ENCODE results near the gene FOXO3B. TPM values are rescaled to one million over a fixed set of nuclear protein-coding genes. Genes with fewer than 3 reads are reported as not detected.
A peak's percentile ranks its signal among the peaks of the same experiment; 100 is the strongest.
"Not testable (repeated sequence)": the region's sequence is repeated elsewhere in the genome, so short reads cannot be mapped to it uniquely, and the experiment has no call there.

Gene FOXO3B
- total and polyA plus RNA-seq, 2 donors (not counting 1 experiment from before 2014, with no cell fraction given) = 1.8 to 7.1 TPM

DNA sequence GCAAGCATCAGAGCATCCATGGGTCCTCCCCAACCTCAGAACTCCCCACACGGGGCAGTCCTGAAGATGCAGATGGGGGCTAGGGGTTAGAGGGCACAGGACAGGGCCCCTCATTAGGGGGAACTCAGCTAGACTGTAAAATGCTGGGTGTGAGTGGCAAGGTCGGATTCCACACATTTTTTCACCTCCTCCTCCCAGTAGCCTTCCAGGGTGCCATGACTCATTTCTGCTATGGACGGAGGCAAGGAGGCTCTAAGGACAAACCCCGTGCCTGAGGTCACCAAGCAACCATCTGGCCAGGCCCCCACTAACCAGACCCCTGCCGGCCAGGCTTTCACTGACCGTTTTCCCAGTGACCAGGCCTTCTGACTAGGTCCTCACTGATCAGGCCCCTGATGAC is 39.0 kb downstream of the FOXO3B start:
- H3K4me2 ChIP-seq (replicated peaks; ENCODE audit: low read depth, low read length, poor library complexity, severe bottlenecking); H3K27me3 ChIP-seq (replicated peaks in 1 of 4; ENCODE audit: control extremely low read depth in 1 of 4, control insufficient read depth in 3 of 4, insufficient read depth in 4 of 4, low read length in 3 of 4); H3K9me3 ChIP-seq (ENCODE audit: control extremely low read depth in 1 of 3, control insufficient read depth in 2 of 3, insufficient read depth in 1 of 3, low read length in 2 of 3); H3K36me3 ChIP-seq (replicated peaks in 1 of 2; ENCODE audit: control extremely low read depth in 1 of 2, control insufficient read depth in 1 of 2, extremely low read depth in 1 of 2, insufficient read depth in 2 of 2, low read length in 1 of 2); H3K27ac Mint-ChIP-seq; DNase-seq; CTCF ChIA-PET; H3K79me2 ChIP-seq (ENCODE audit: control insufficient read depth, insufficient read depth, low read length); H3K4me3 Mint-ChIP-seq; H3K4me3 ChIP-seq (ENCODE audit: control extremely low read depth in 1 of 5, extremely low read depth in 1 of 5, insufficient read depth in 1 of 5, low read depth in 2 of 5, low read length in 4 of 5); H3K4me1 Mint-ChIP-seq; H3K9me3 Mint-ChIP-seq (ENCODE audit: insufficient read depth); POLR2A ChIA-PET; ATAC-seq (ENCODE audit: low read depth); H3K9ac ChIP-seq (ENCODE audit: low read length); H3K27me3 Mint-ChIP-seq; H3K4me1 ChIP-seq (ENCODE audit: control insufficient read depth in 2 of 2, insufficient read depth in 2 of 2, low read length in 2 of 2); H3K27ac ChIP-seq (ENCODE audit: low read length in 2 of 2); H2AFZ ChIP-seq (ENCODE audit: insufficient read depth, low read depth, low read length, poor library complexity, severe bottlenecking); intact Hi-C loops (cut with micrococcal nuclease); H4K20me1 ChIP-seq (ENCODE audit: control insufficient read depth, insufficient read depth, low read length, poor library complexity, severe bottlenecking): not testable (repeated sequence)
- WGBS (ENCODE audit: insufficient coverage) = no CpG with 5 or more reads among the region's 6 CpGs

DNA sequence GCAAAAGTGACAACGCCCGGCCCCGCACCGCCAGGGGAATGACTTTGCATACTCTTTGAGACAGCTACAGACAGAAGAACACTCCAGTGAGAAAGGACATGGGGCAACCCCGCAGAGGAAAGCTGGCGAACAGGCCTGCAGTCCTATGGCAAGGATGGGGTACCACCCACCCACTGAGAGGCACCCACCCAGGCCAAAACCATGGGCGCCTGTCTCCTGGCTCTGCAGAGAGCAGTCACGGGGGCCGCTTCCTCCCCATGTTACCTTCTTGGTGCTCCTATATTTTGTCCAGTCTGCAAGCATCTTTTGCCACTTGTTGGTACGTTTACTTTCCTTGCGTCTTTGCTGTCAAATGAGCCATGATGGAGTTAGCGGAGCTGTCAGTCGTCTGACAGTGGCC is 43.8 kb downstream of the FOXO3B start:
- H3K4me3 ChIP-seq (ENCODE audit: control extremely low read depth in 1 of 5, extremely low read depth in 1 of 5, insufficient read depth in 1 of 5, low read depth in 2 of 5, low read length in 4 of 5); H3K4me2 ChIP-seq (replicated peaks; ENCODE audit: low read depth, low read length, poor library complexity, severe bottlenecking); POLR2A ChIA-PET; ATAC-seq (ENCODE audit: low read depth); H3K36me3 ChIP-seq (replicated peaks in 1 of 2; ENCODE audit: control extremely low read depth in 1 of 2, control insufficient read depth in 1 of 2, extremely low read depth in 1 of 2, insufficient read depth in 2 of 2, low read length in 1 of 2); H3K79me2 ChIP-seq (ENCODE audit: control insufficient read depth, insufficient read depth, low read length); H3K27ac Mint-ChIP-seq; H3K4me3 Mint-ChIP-seq; H3K9me3 Mint-ChIP-seq (ENCODE audit: insufficient read depth); H3K27ac ChIP-seq (ENCODE audit: low read length in 2 of 2); H3K9ac ChIP-seq (ENCODE audit: low read length); H2AFZ ChIP-seq (ENCODE audit: insufficient read depth, low read depth, low read length, poor library complexity, severe bottlenecking); H3K27me3 ChIP-seq (replicated peaks in 1 of 4; ENCODE audit: control extremely low read depth in 1 of 4, control insufficient read depth in 3 of 4, insufficient read depth in 4 of 4, low read length in 3 of 4); H3K4me1 Mint-ChIP-seq; H3K4me1 ChIP-seq (ENCODE audit: control insufficient read depth in 2 of 2, insufficient read depth in 2 of 2, low read length in 2 of 2); H4K20me1 ChIP-seq (ENCODE audit: control insufficient read depth, insufficient read depth, low read length, poor library complexity, severe bottlenecking); intact Hi-C loops (cut with micrococcal nuclease); DNase-seq; H3K9me3 ChIP-seq (ENCODE audit: control extremely low read depth in 1 of 3, control insufficient read depth in 2 of 3, insufficient read depth in 1 of 3, low read length in 2 of 3): not testable (repeated sequence)
- peaks cover 16% of the 10 kb centered on the region for H3K27me3 Mint-ChIP-seq
- 89% methylated on average over 4 of the region's 13 CpGs for WGBS (ENCODE audit: insufficient coverage)
- CTCF ChIA-PET = interaction anchor here (1.3 kb wide), 1 partner anchor 13 kb away, joined by 4 read pairs; no protein-coding TSS in a partner anchor

DNA sequence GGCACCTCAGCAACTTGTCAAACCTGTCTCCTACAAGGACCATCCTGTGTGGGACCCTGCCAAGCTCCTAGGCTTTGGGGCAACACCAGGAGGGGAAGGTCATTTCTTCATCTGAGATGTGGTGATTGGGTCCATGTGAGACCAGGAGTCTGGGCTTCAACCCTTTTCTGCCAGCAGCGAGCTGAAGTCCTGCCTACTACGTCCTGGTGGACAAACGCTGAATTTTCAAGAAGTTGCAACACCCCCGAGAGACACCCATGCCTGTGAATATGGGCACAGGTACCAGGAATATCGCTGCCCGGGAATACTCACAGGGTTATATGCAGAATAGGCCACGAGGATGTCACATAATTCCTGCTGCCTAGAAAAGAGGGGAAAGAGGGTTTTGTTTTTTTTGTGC is 45.9 kb downstream of the FOXO3B start:
- H3K9ac ChIP-seq (ENCODE audit: low read length); H3K4me1 ChIP-seq (ENCODE audit: control insufficient read depth in 2 of 2, insufficient read depth in 2 of 2, low read length in 2 of 2); H3K27me3 ChIP-seq (replicated peaks in 1 of 4; ENCODE audit: control extremely low read depth in 1 of 4, control insufficient read depth in 3 of 4, insufficient read depth in 4 of 4, low read length in 3 of 4); H3K4me1 Mint-ChIP-seq; H3K9me3 Mint-ChIP-seq (ENCODE audit: insufficient read depth); CTCF ChIA-PET; ATAC-seq (ENCODE audit: low read depth); H3K9me3 ChIP-seq (ENCODE audit: control extremely low read depth in 1 of 3, control insufficient read depth in 2 of 3, insufficient read depth in 1 of 3, low read length in 2 of 3); H3K79me2 ChIP-seq (ENCODE audit: control insufficient read depth, insufficient read depth, low read length); intact Hi-C loops (cut with micrococcal nuclease); H3K27ac ChIP-seq (ENCODE audit: low read length in 2 of 2); H2AFZ ChIP-seq (ENCODE audit: insufficient read depth, low read depth, low read length, poor library complexity, severe bottlenecking); H3K27ac Mint-ChIP-seq; H3K4me2 ChIP-seq (replicated peaks; ENCODE audit: low read depth, low read length, poor library complexity, severe bottlenecking); POLR2A ChIA-PET; H3K36me3 ChIP-seq (replicated peaks in 1 of 2; ENCODE audit: control extremely low read depth in 1 of 2, control insufficient read depth in 1 of 2, extremely low read depth in 1 of 2, insufficient read depth in 2 of 2, low read length in 1 of 2); H3K4me3 Mint-ChIP-seq; H3K4me3 ChIP-seq (ENCODE audit: control extremely low read depth in 1 of 5, extremely low read depth in 1 of 5, insufficient read depth in 1 of 5, low read depth in 2 of 5, low read length in 4 of 5); H4K20me1 ChIP-seq (ENCODE audit: control insufficient read depth, insufficient read depth, low read length, poor library complexity, severe bottlenecking): not testable (repeated sequence)
- 71% methylated on average over 7 of the region's 7 CpGs for WGBS (ENCODE audit: insufficient coverage)
- peaks cover 16% of the 10 kb centered on the region for H3K27me3 Mint-ChIP-seq
- peak; percentile 11 for DNase-seq

DNA sequence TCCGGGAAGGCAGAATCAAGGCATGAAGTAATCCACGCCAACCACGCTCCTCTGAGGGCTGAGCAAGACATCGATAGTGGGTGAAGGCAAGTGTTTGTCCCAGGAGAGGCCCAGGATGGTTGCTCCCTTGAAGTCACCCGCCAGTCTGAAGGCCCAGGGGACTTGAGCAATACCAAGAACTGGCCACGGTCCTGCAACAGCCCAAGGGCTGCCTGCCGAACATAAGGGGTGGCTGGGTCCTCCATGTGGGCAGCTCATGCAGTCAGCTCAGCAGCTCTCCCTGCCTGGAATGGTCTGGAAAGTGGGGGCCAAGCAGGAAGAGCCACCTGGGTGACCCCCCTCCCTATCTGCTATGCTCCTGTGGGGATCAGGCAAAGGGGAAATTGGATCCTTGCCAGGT is 46.3 kb downstream of the FOXO3B start:
- H3K4me1 Mint-ChIP-seq; H3K27me3 ChIP-seq (replicated peaks in 1 of 4; ENCODE audit: control extremely low read depth in 1 of 4, control insufficient read depth in 3 of 4, insufficient read depth in 4 of 4, low read length in 3 of 4); H3K4me3 ChIP-seq (ENCODE audit: control extremely low read depth in 1 of 5, extremely low read depth in 1 of 5, insufficient read depth in 1 of 5, low read depth in 2 of 5, low read length in 4 of 5); H3K4me3 Mint-ChIP-seq; H3K4me2 ChIP-seq (replicated peaks; ENCODE audit: low read depth, low read length, poor library complexity, severe bottlenecking); H3K4me1 ChIP-seq (ENCODE audit: control insufficient read depth in 2 of 2, insufficient read depth in 2 of 2, low read length in 2 of 2); DNase-seq; H3K79me2 ChIP-seq (ENCODE audit: control insufficient read depth, insufficient read depth, low read length); intact Hi-C loops (cut with micrococcal nuclease); H3K36me3 ChIP-seq (replicated peaks in 1 of 2; ENCODE audit: control extremely low read depth in 1 of 2, control insufficient read depth in 1 of 2, extremely low read depth in 1 of 2, insufficient read depth in 2 of 2, low read length in 1 of 2); H3K9me3 ChIP-seq (ENCODE audit: control extremely low read depth in 1 of 3, control insufficient read depth in 2 of 3, insufficient read depth in 1 of 3, low read length in 2 of 3); H4K20me1 ChIP-seq (ENCODE audit: control insufficient read depth, insufficient read depth, low read length, poor library complexity, severe bottlenecking); ATAC-seq (ENCODE audit: low read depth); H3K9me3 Mint-ChIP-seq (ENCODE audit: insufficient read depth); H3K27ac Mint-ChIP-seq; H3K9ac ChIP-seq (ENCODE audit: low read length); CTCF ChIA-PET; POLR2A ChIA-PET; H3K27ac ChIP-seq (ENCODE audit: low read length in 2 of 2); H2AFZ ChIP-seq (ENCODE audit: insufficient read depth, low read depth, low read length, poor library complexity, severe bottlenecking): not testable (repeated sequence)
- peaks cover 16% of the 10 kb centered on the region for H3K27me3 Mint-ChIP-seq
- WGBS (ENCODE audit: insufficient coverage) = 42% methylated on average over 4 of the region's 7 CpGs

All from B cell (primary cell).